ENCODE results near the gene STAM. TPM values are rescaled to one million over a fixed set of nuclear protein-coding genes. Genes with fewer than 3 reads are reported as not detected.

The STAM gene
- total RNA-seq, 1 donor, result 45.6 TPM

- no peak for TF ChIP-seq CTCF (IDR thresholded peaks at IDR 0.05; ENCODE audit: extremely low read depth, low read depth, low read length)
- Histone ChIP-seq H3K4me3 (ENCODE audit: insufficient read depth, low read length) (no peak overlapping the region), H3K4me2 (ENCODE audit: insufficient read depth, low read length) (peak overlapping the region; percentile 48), H3K36me3 (ENCODE audit: insufficient read depth, low read length) (peaks cover 2% of the 10 kb centered on the region), H3K27ac (ENCODE audit: low read depth, low read length) (peak overlapping the region; percentile 77), H3K9me3 (ENCODE audit: low read depth, low read length) (no peaks in the 10 kb centered on the region), H2AFZ (ENCODE audit: low read length) (no peak overlapping the region), H3K27me3 (ENCODE audit: insufficient read depth, low read length) (no peaks in the 10 kb centered on the region), H4K20me1 (ENCODE audit: insufficient read depth, low read length) (peaks cover 2% of the 10 kb centered on the region), H3K4me1 (ENCODE audit: insufficient read depth, low read length) (peaks cover 37% of the 10 kb centered on the region), H3K79me2 (ENCODE audit: insufficient read depth, low read length) (peaks cover 89% of the 10 kb centered on the region)
- DNase-seq (ENCODE audit: insufficient read length, low spot score, missing footprints), result peak; percentile 37
Measured at GRCh38 chr10:17650416-17650815, 6.5 kb downstream of the STAM start.

- peaks cover 3% of the 10 kb centered on the region for H4K20me1 ChIP-seq (ENCODE audit: insufficient read depth, low read length)
- no peak overlapping the region for H2AFZ ChIP-seq (ENCODE audit: low read length)
- peak; percentile 45 for DNase-seq (ENCODE audit: insufficient read length, low spot score, missing footprints)
- H3K4me1 ChIP-seq (ENCODE audit: insufficient read depth, low read length), result peaks cover 33% of the 10 kb centered on the region
- H3K4me2 ChIP-seq (ENCODE audit: insufficient read depth, low read length), result peak overlapping the region; percentile 54
- no peaks in the 10 kb centered on the region for H3K9me3 ChIP-seq (ENCODE audit: low read depth, low read length)
- no peaks in the 10 kb centered on the region for H3K27me3 ChIP-seq (ENCODE audit: insufficient read depth, low read length)
- TF ChIP-seq CTCF (IDR thresholded peaks at IDR 0.05; ENCODE audit: extremely low read depth, low read depth, low read length), result no peak
- peaks cover 88% of the 10 kb centered on the region for H3K79me2 ChIP-seq (ENCODE audit: insufficient read depth, low read length)
- no peak overlapping the region for H3K4me3 ChIP-seq (ENCODE audit: insufficient read depth, low read length)
- peaks cover 2% of the 10 kb centered on the region for H3K36me3 ChIP-seq (ENCODE audit: insufficient read depth, low read length)
- H3K27ac ChIP-seq (ENCODE audit: low read depth, low read length), result peak overlapping the region; percentile 83
Measured at GRCh38 chr10:17651896-17652295, 7.9 kb downstream of the STAM start.

DNA sequence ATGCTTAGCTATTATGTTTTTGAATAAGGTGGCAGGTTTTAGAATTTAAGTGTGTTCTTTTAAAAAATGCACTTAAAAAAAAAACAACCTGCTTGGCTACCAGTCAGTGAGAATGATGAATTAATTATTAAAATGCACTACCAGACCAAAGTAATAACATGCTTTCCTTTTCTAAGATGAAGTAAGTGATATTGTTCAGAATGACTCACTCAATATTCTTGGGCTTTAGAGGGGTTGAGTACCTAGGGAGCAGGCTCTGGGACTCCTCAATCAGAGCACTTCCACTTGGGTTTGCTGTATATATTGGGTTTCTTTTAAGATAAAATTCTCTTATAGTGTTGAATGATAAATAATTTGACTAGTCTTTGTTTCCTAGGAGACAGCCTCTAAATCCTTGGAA lies 8.6 kb downstream of the STAM start:
- Histone ChIP-seq H3K4me3 (ENCODE audit: insufficient read depth, low read length) (no peak overlapping the region), H3K27me3 (ENCODE audit: insufficient read depth, low read length) (no peaks in the 10 kb centered on the region), H3K27ac (ENCODE audit: low read depth, low read length) (peak overlapping the region; percentile 83), H3K4me1 (ENCODE audit: insufficient read depth, low read length) (peaks cover 33% of the 10 kb centered on the region), H4K20me1 (ENCODE audit: insufficient read depth, low read length) (peaks cover 3% of the 10 kb centered on the region), H3K36me3 (ENCODE audit: insufficient read depth, low read length) (peaks cover 2% of the 10 kb centered on the region), H3K9me3 (ENCODE audit: low read depth, low read length) (no peaks in the 10 kb centered on the region), H3K4me2 (ENCODE audit: insufficient read depth, low read length) (peak overlapping the region; percentile 54), H2AFZ (ENCODE audit: low read length) (no peak overlapping the region), H3K79me2 (ENCODE audit: insufficient read depth, low read length) (peaks cover 88% of the 10 kb centered on the region)
- no peak for TF ChIP-seq CTCF (IDR thresholded peaks at IDR 0.05; ENCODE audit: extremely low read depth, low read depth, low read length)
- DNase-seq (ENCODE audit: insufficient read length, low spot score, missing footprints), result no peak

DNA sequence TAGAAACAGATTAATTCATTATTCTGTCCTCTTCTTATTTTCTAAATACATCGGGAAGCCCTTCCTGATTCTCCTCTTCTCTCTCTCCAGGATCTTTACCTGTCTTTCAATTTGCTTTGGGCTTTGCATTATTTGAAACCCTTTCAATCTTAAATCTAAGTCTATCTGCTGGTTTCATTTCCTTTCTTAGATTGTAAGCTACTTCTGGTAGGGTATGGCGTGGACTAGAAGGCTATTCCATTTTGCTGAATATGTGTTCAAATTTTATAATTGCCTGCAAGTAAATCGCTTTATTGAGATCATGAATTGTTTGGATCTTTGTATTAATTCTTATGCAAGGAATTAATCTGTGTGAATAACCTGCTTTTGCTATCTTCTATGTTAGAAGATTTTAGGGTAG lies 11.1 kb downstream of the STAM start:
- TF ChIP-seq CTCF (IDR thresholded peaks at IDR 0.05; ENCODE audit: extremely low read depth, low read depth, low read length), result no peak
- no peaks in the 10 kb centered on the region for H3K36me3 ChIP-seq (ENCODE audit: insufficient read depth, low read length)
- H3K4me3 ChIP-seq (ENCODE audit: insufficient read depth, low read length), result no peak overlapping the region
- no peaks in the 10 kb centered on the region for H3K27me3 ChIP-seq (ENCODE audit: insufficient read depth, low read length)
- peaks cover 3% of the 10 kb centered on the region for H4K20me1 ChIP-seq (ENCODE audit: insufficient read depth, low read length)
- no peak overlapping the region for H2AFZ ChIP-seq (ENCODE audit: low read length)
- H3K27ac ChIP-seq (ENCODE audit: low read depth, low read length), result no peak overlapping the region
- H3K9me3 ChIP-seq (ENCODE audit: low read depth, low read length), result no peaks in the 10 kb centered on the region
- H3K79me2 ChIP-seq (ENCODE audit: insufficient read depth, low read length), result peaks cover 93% of the 10 kb centered on the region
- no peak for DNase-seq (ENCODE audit: insufficient read length, low spot score, missing footprints)
- H3K4me1 ChIP-seq (ENCODE audit: insufficient read depth, low read length), result peaks cover 32% of the 10 kb centered on the region
- H3K4me2 ChIP-seq (ENCODE audit: insufficient read depth, low read length), result no peak overlapping the region

Measured in osteoblast (primary cell).